Endothelial cell (in vitro differentiated cells): ENCODE results near the gene KRT2. TPM values are rescaled to one million over a fixed set of nuclear protein-coding genes. Genes with fewer than 3 reads are reported as not detected.

Experiments used
- DNase-seq: peaks from one replicate; pipeline ENCODE4 v3.0.0; 2021; ENCODE audit warnings: low spot score
- H3K27ac Mint-ChIP-seq: one replicate; pipeline ENCODE4 v1.8.0; 2021; ENCODE audit warnings: mixed read lengths, inconsistent platforms; ENCODE audit not compliant: unreplicated experiment
- H3K27me3 Mint-ChIP-seq: one replicate; pipeline ENCODE4 v1.8.0; 2021; ENCODE audit warnings: mild to moderate bottlenecking, moderate library complexity, mixed read lengths, inconsistent platforms; ENCODE audit not compliant: unreplicated experiment
- H3K36me3 Mint-ChIP-seq: one replicate; pipeline ENCODE4 v1.8.0; 2021; ENCODE audit warnings: mild to moderate bottlenecking, low read depth, mixed read lengths, inconsistent platforms; ENCODE audit not compliant: unreplicated experiment
- H3K4me1 Mint-ChIP-seq: one replicate; pipeline ENCODE4 v1.8.0; 2021; ENCODE audit warnings: mild to moderate bottlenecking, mixed read lengths, inconsistent platforms; ENCODE audit not compliant: unreplicated experiment
- H3K4me3 Mint-ChIP-seq: one replicate; pipeline ENCODE4 v1.8.0; 2021; ENCODE audit warnings: mild to moderate bottlenecking, mixed read lengths, inconsistent platforms; ENCODE audit not compliant: unreplicated experiment
- H3K9me3 Mint-ChIP-seq: one replicate; pipeline ENCODE4 v1.8.0; 2021; ENCODE audit warnings: mixed read lengths, inconsistent platforms; ENCODE audit not compliant: unreplicated experiment
- total RNA-seq: library from RNA; stranded (reverse); fragmentation: NEBNext Ultra II Directional; extraction: Animal tissue kit (Norgen Biotek cat#: 25700); gene quantifications from one replicate; pipeline ENCODE4 v1.2.1, GENCODE V29; 2021; ENCODE audit not compliant: unreplicated experiment
- TF ChIP-seq, protein P1 (sequence below): fragments of 200-600 bp; sonication (generic); IDR thresholded peaks from one replicate; pipeline ENCODE4 v1.5.0; 2021; ENCODE audit warnings: antibody characterized with exemption; ENCODE audit not compliant: unreplicated experiment

KRT2 gene
- total RNA-seq, 1 donor from 2014 or later: not detected

- H3K4me3 Mint-ChIP-seq: no peak overlapping the region
- H3K27me3 Mint-ChIP-seq: no peaks in the 10 kb centered on the region
- H3K36me3 Mint-ChIP-seq: no peaks in the 10 kb centered on the region
- no peak overlapping the region for H3K27ac Mint-ChIP-seq
- no peaks in the 10 kb centered on the region for H3K9me3 Mint-ChIP-seq
- no peak for DNase-seq
- TF ChIP-seq, protein P1, sequence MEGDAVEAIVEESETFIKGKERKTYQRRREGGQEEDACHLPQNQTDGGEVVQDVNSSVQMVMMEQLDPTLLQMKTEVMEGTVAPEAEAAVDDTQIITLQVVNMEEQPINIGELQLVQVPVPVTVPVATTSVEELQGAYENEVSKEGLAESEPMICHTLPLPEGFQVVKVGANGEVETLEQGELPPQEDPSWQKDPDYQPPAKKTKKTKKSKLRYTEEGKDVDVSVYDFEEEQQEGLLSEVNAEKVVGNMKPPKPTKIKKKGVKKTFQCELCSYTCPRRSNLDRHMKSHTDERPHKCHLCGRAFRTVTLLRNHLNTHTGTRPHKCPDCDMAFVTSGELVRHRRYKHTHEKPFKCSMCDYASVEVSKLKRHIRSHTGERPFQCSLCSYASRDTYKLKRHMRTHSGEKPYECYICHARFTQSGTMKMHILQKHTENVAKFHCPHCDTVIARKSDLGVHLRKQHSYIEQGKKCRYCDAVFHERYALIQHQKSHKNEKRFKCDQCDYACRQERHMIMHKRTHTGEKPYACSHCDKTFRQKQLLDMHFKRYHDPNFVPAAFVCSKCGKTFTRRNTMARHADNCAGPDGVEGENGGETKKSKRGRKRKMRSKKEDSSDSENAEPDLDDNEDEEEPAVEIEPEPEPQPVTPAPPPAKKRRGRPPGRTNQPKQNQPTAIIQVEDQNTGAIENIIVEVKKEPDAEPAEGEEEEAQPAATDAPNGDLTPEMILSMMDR: no peak
- peaks cover 14% of the 10 kb centered on the region for H3K4me1 Mint-ChIP-seq
These were observed 6.0 kb downstream of the KRT2 start for GRCh38 chr12:52645982-52646381.

DNA sequence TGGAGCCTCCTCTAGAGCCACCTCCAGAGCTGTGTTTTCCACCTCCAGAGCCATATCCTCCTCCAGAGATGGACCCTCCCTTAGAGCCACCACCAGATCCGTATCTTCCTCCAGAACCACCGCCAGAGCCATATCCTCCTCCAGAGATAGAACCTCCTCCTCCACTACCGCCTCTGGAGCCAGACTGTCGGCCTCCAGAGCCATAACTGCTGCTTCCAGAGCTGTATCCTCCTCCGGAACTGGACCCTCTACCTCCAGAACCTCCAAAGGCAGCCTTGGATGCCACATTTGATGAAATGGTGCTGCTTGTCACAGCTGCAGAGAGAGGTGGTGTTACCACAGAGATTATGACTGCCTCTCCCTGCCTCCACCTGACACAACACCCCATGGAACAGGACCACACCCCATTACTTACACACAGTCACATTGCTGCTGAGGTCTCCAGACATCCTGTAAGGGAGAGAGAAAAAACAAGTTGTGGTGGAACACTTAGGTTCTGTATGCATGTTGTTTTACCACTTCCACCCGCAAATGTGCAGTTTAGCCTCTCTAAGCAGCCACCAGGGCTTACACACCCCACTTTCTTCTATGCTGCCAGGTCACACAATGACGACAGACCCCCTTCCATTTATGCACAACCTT, 6.8 kb downstream of the KRT2 start:
- H3K4me1 Mint-ChIP-seq: peaks cover 10% of the 10 kb centered on the region
- TF ChIP-seq, protein P1: no peak
- no peaks in the 10 kb centered on the region for H3K27me3 Mint-ChIP-seq
- H3K27ac Mint-ChIP-seq: no peak overlapping the region
- no peak for DNase-seq
- H3K4me3 Mint-ChIP-seq: no peak overlapping the region
- H3K9me3 Mint-ChIP-seq: no peaks in the 10 kb centered on the region
- no peaks in the 10 kb centered on the region for H3K36me3 Mint-ChIP-seq

- H3K27me3 Mint-ChIP-seq: no peaks in the 10 kb centered on the region
- H3K27ac Mint-ChIP-seq: no peak overlapping the region
- DNase-seq: no peak
- no peak overlapping the region for H3K4me3 Mint-ChIP-seq
- peaks cover 1% of the 10 kb centered on the region for H3K4me1 Mint-ChIP-seq
- TF ChIP-seq, protein P1: no peak
- H3K9me3 Mint-ChIP-seq: no peaks in the 10 kb centered on the region
- H3K36me3 Mint-ChIP-seq: no peaks in the 10 kb centered on the region
These were observed 8.0 kb downstream of the KRT2 start for GRCh38 chr12:52644078-52644415.

GRCh38 chr12:52643233-52644077, 8.6 kb downstream of the KRT2 start:
- H3K27ac Mint-ChIP-seq: no peak overlapping the region
- no peak for DNase-seq
- no peaks in the 10 kb centered on the region for H3K9me3 Mint-ChIP-seq
- H3K36me3 Mint-ChIP-seq: no peaks in the 10 kb centered on the region
- H3K4me1 Mint-ChIP-seq: no peaks in the 10 kb centered on the region
- H3K27me3 Mint-ChIP-seq: no peaks in the 10 kb centered on the region
- no peak overlapping the region for H3K4me3 Mint-ChIP-seq
- TF ChIP-seq, protein P1: no peak

DNA sequence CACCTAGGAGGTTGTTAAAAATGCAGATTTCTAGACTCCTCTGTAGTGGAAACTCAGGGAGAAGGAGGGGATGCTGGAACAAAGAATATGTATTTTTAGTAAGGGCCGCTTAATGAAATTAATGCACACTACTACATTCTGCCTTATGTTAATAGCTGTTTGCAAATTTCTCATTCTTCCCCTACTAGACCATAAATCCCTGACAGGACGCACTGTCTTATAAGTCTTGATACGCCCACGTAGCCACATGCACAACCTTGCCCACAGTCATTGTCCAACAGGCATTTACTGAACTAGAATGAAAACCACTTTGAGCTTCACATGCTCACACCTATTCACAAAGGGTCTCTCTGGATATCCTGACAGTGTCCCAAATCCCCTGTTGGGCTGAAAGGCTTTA, 10.5 kb downstream of the KRT2 start:
- Mint-ChIP-seq H3K4me3 (no peak overlapping the region), H3K9me3 (no peaks in the 10 kb centered on the region), H3K4me1 (no peaks in the 10 kb centered on the region), H3K27me3 (no peaks in the 10 kb centered on the region), H3K36me3 (no peaks in the 10 kb centered on the region), H3K27ac (no peak overlapping the region)
- no peak for DNase-seq
- TF ChIP-seq, protein P1: no peak
